Naive thymus-derived CD8-positive, alpha-beta T cell (primary cell): ENCODE data around the gene DOCK8. TPM values are rescaled to one million over a fixed set of nuclear protein-coding genes. Genes with fewer than 3 reads are reported as not detected.

Source experiments
- ATAC-seq, 2 donors: fragments of 150-1000 bp; cut with Tn5 transposase in 1 of 2; sonication (Bioruptor Pico), chemical (Tn5 transposase) in 1 of 2; 1 replicate in 1 of 2; 2 replicates in 1 of 2; pipeline ENCODE4 v1.10.0; 2021; ENCODE audit warnings: mild to moderate bottlenecking in 2 of 2, moderate library complexity in 2 of 2
- POLR2A ChIA-PET: fragments of 350-600 bp; sonication (Branson Sonifier 250); formaldehyde crosslinking; loops from one replicate; lab custom pipeline; 2021; ENCODE audit warnings: antibody characterized with exemption; lab: Charles Lee
- DNase-seq, 10 donors: peaks; one replicate each; pipeline versions ENCODE4 v3.0.0 to v3.0.0-alpha.2; 2020 to 2022
- H3K27ac Mint-ChIP-seq, 10 donors: one replicate each; pipeline ENCODE4 v1.8.0; 2020 to 2022; ENCODE audit warnings: mild to moderate bottlenecking in 10 of 10, mixed read lengths in 10 of 10, moderate library complexity in 4 of 10, inconsistent platforms in 1 of 10
- H3K27me3 Mint-ChIP-seq, 5 donors: one replicate each; pipeline ENCODE4 v1.8.0; 2021 to 2022; ENCODE audit warnings: mixed read lengths in 5 of 5
- H3K36me3 Mint-ChIP-seq, 3 donors: one replicate each; pipeline ENCODE4 v1.8.0; 2020 to 2022; ENCODE audit warnings: mixed read lengths in 3 of 3, mild to moderate bottlenecking in 2 of 3, inconsistent platforms in 1 of 3
- H3K4me1 Mint-ChIP-seq, 4 donors: one replicate each; pipeline ENCODE4 v1.8.0; 2021 to 2022; ENCODE audit warnings: mixed read lengths in 4 of 4
- H3K4me3 Mint-ChIP-seq, 10 donors: one replicate each; pipeline ENCODE4 v1.8.0; 2020 to 2022; ENCODE audit warnings: mild to moderate bottlenecking in 10 of 10, mixed read lengths in 10 of 10, moderate library complexity in 6 of 10, inconsistent platforms in 1 of 10
- H3K9me3 Mint-ChIP-seq, 9 donors: one replicate each; pipeline ENCODE4 v1.8.0; 2020 to 2022; ENCODE audit warnings: mixed read lengths in 9 of 9, mild to moderate bottlenecking in 3 of 9, inconsistent platforms in 1 of 9, moderate library complexity in 1 of 9
- polyA plus RNA-seq, 3 donors: library from polyadenylated mRNA; unstranded; fragments of 300-500 nt; fragmentation: Illumina TruSeq; gene quantifications; one replicate each; pipeline ENCODE4 v1.2.3, GENCODE V29; 2021
- total RNA-seq, 8 experiments: library from RNA in 2 of 8; stranded (reverse) in 2 of 8; gene quantifications; one replicate each; pipeline ENCODE4 v1.2.3 and lab custom pipeline; 2021 to 2026

DOCK8 gene
- total and polyA plus RNA-seq, 5 experiments from 2014 or later, result 41.5 to 224 (median 52.2) TPM

GRCh38 chr9:257957-258356 is 43.3 kb downstream of the DOCK8 start:
- Mint-ChIP-seq H3K4me3 (no peak overlapping the region), H3K27me3 (peaks cover 0 to 6% (median 2%) of the 10 kb centered on the region in 5 donors), H3K27ac (no peak overlapping the region), H3K4me1 (peaks cover 0 to 9% (median 0%) of the 10 kb centered on the region in 4 donors), H3K9me3 (no peaks in the 10 kb centered on the region), H3K36me3 (no peaks in the 10 kb centered on the region)
- POLR2A ChIA-PET, result interaction anchor here (1.5 kb wide), 1 partner anchor 14 kb away, joined by 3 read pairs; no protein-coding TSS in a partner anchor
- no peak for ATAC-seq
- DNase-seq, result no peak

- Mint-ChIP-seq H3K27ac (no peak overlapping the region), H3K36me3 (no peaks in the 10 kb centered on the region), H3K4me1 (peaks cover 0 to 17% (median 6%) of the 10 kb centered on the region in 4 donors), H3K27me3 (peaks cover 0 to 6% (median 2%) of the 10 kb centered on the region in 5 donors), H3K9me3 (no peaks in the 10 kb centered on the region), H3K4me3 (no peak overlapping the region)
- ATAC-seq (no peak), DNase-seq (no peak)
- POLR2A ChIA-PET, result no interaction called here
Measured at GRCh38 chr9:259405-260404, 45.0 kb downstream of the DOCK8 start.

- peaks cover 0 to 2% (median 0%) of the 10 kb centered on the region in 5 donors for H3K27me3 Mint-ChIP-seq
- DNase-seq (no peak), ATAC-seq (no peak)
- no peaks in the 10 kb centered on the region for H3K9me3 Mint-ChIP-seq
- H3K27ac Mint-ChIP-seq, result no peak overlapping the region
- peaks cover 3 to 25% (median 15%) of the 10 kb centered on the region in 4 donors for H3K4me1 Mint-ChIP-seq
- H3K4me3 Mint-ChIP-seq, result no peak overlapping the region
- POLR2A ChIA-PET, result no interaction called here
- H3K36me3 Mint-ChIP-seq, result no peaks in the 10 kb centered on the region
Measured at GRCh38 chr9:264231-264630, 49.6 kb downstream of the DOCK8 start.

GRCh38 chr9:265209-265870 is 50.7 kb downstream of the DOCK8 start:
- no peak for DNase-seq
- Mint-ChIP-seq H3K36me3 (no peaks in the 10 kb centered on the region), H3K27ac (peak overlapping the region in 1 of 10 donors; percentile 47), H3K9me3 (no peaks in the 10 kb centered on the region), H3K4me1 (peaks cover 4 to 26% (median 17%) of the 10 kb centered on the region in 4 donors), H3K27me3 (peaks cover 0 to 2% (median 0%) of the 10 kb centered on the region in 5 donors), H3K4me3 (no peak overlapping the region)
- POLR2A ChIA-PET, result no interaction called here
- ATAC-seq, result no peak

- H3K27me3 Mint-ChIP-seq, result peaks cover 0 to 2% (median 0%) of the 10 kb centered on the region in 5 donors
- H3K4me1 Mint-ChIP-seq, result peaks cover 4 to 33% (median 20%) of the 10 kb centered on the region in 4 donors
- H3K4me3 Mint-ChIP-seq, result no peak overlapping the region
- POLR2A ChIA-PET, result no interaction called here
- H3K36me3 Mint-ChIP-seq, result no peaks in the 10 kb centered on the region
- ATAC-seq (no peak), DNase-seq (no peak)
- no peak overlapping the region for H3K27ac Mint-ChIP-seq
- no peaks in the 10 kb centered on the region for H3K9me3 Mint-ChIP-seq
Measured at GRCh38 chr9:266228-266627, 51.6 kb downstream of the DOCK8 start.

GRCh38 chr9:268616-269015 is 54.0 kb downstream of the DOCK8 start:
- Mint-ChIP-seq H3K4me1 (peaks cover 7 to 52% (median 35%) of the 10 kb centered on the region in 4 donors), H3K27me3 (no peaks in the 10 kb centered on the region), H3K27ac (peak overlapping the region in 3 of 10 donors; percentile 38 to 77 (median 63)), H3K4me3 (peak overlapping the region in 1 of 10 donors; percentile 30), H3K9me3 (no peaks in the 10 kb centered on the region), H3K36me3 (no peaks in the 10 kb centered on the region)
- POLR2A ChIA-PET, result no interaction called here
- ATAC-seq (no peak), DNase-seq (no peak)

GRCh38 chr9:269081-269711 is 54.5 kb downstream of the DOCK8 start:
- POLR2A ChIA-PET, result no interaction called here
- Mint-ChIP-seq H3K27ac (peak overlapping the region in 5 of 10 donors; percentile 23 to 68 (median 31)), H3K27me3 (no peaks in the 10 kb centered on the region), H3K36me3 (peaks cover 0 to 2% (median 0%) of the 10 kb centered on the region in 3 donors), H3K9me3 (no peaks in the 10 kb centered on the region), H3K4me1 (peaks cover 7 to 52% (median 34%) of the 10 kb centered on the region in 4 donors), H3K4me3 (no peak overlapping the region)
- ATAC-seq (no peak), DNase-seq (no peak)

- peak overlapping the region in 1 of 10 donors; percentile 12 for H3K4me3 Mint-ChIP-seq
- peaks cover 12 to 62% (median 44%) of the 10 kb centered on the region in 4 donors for H3K4me1 Mint-ChIP-seq
- H3K9me3 Mint-ChIP-seq, result no peaks in the 10 kb centered on the region
- POLR2A ChIA-PET, result no interaction called here
- ATAC-seq (no peak), DNase-seq (no peak)
- no peaks in the 10 kb centered on the region for H3K27me3 Mint-ChIP-seq
- peak overlapping the region in 6 of 10 donors; percentile 5 to 98 (median 84) for H3K27ac Mint-ChIP-seq
- peaks cover 0 to 7% (median 7%) of the 10 kb centered on the region in 3 donors for H3K36me3 Mint-ChIP-seq
Measured at GRCh38 chr9:270657-271237, 56.1 kb downstream of the DOCK8 start.

- ATAC-seq, result peak; percentile 86 to 89
- DNase-seq, result peak; percentile 39 to 89 (median 76)
- POLR2A ChIA-PET, result interaction anchor here (1.0 to 2.4 kb wide), 5 partner anchors 9 to 57 kb away, joined by 3 to 18 read pairs (median 5); partner anchors contain the start of gene DOCK8
- Mint-ChIP-seq H3K27ac (peak overlapping the region in 8 of 10 donors; percentile 90 to 99 (median 97)), H3K36me3 (peaks cover 0 to 15% (median 11%) of the 10 kb centered on the region in 3 donors), H3K4me1 (peaks cover 12 to 70% (median 48%) of the 10 kb centered on the region in 4 donors), H3K27me3 (no peaks in the 10 kb centered on the region), H3K9me3 (no peaks in the 10 kb centered on the region), H3K4me3 (peak overlapping the region; percentile 76 to 98 (median 94))
Measured at GRCh38 chr9:272251-273213, 57.9 kb downstream of the DOCK8 start.

- DNase-seq (no peak), ATAC-seq (no peak)
- H3K27ac Mint-ChIP-seq, result peak overlapping the region in 7 of 10 donors; percentile 86 to 98 (median 93)
- no peaks in the 10 kb centered on the region for H3K27me3 Mint-ChIP-seq
- peaks cover 0 to 15% (median 11%) of the 10 kb centered on the region in 3 donors for H3K36me3 Mint-ChIP-seq
- H3K4me3 Mint-ChIP-seq, result peak overlapping the region; percentile 81 to 98 (median 94)
- H3K9me3 Mint-ChIP-seq, result no peaks in the 10 kb centered on the region
- POLR2A ChIA-PET, result interaction anchor here (1.3 kb wide), 1 partner anchor 21 kb away, joined by 5 read pairs; no protein-coding TSS in a partner anchor
- peaks cover 10 to 55% (median 38%) of the 10 kb centered on the region in 4 donors for H3K4me1 Mint-ChIP-seq
Measured at GRCh38 chr9:274406-274805, 59.7 kb downstream of the DOCK8 start.
